T-helper 1 cell treated with Interleukin-12 subunit alpha and Interleukin-12 subunit beta and Interleukin-4 antibody, amounts not matched to agents 30 ng/mL and 1 ng/mL, for 36 hours (primary cell): ENCODE measurements around the gene MMP20. TPM values are rescaled to one million over a fixed set of nuclear protein-coding genes. Genes with fewer than 3 reads are reported as not detected.

ENCODE experiments used
- intact Hi-C: fragments of 100-400 bp; cut with micrococcal nuclease; formaldehyde crosslinking; loops from one replicate; pipeline ENCODE4 v1.15.1; 2024
- total RNA-seq: library from RNA; stranded (reverse); gene quantifications from 2 replicates; pipeline ENCODE4 v1.2.3, GENCODE V29; 2022

The MMP20 gene
- total RNA-seq, 1 donor from 2014 or later = not detected

GRCh38 chr11:102596578-102596977 is 28.6 kb downstream of the MMP20 start:
- intact Hi-C loops = no loop called here

- intact Hi-C loops = loop anchor here (2.0 kb wide), 1 partner anchor 16 kb away; no protein-coding TSS in a partner anchor
These were observed 32.2 kb downstream of the MMP20 start for GRCh38 chr11:102592634-102593581.

GRCh38 chr11:102592131-102592530 is 33.0 kb downstream of the MMP20 start:
- intact Hi-C loops = loop anchor here (2.0 kb wide), 1 partner anchor 15 kb away; no protein-coding TSS in a partner anchor

GRCh38 chr11:102591160-102591718 is 33.9 kb downstream of the MMP20 start:
- intact Hi-C loops = no loop called here

- intact Hi-C loops = no loop called here
These were observed 34.7 kb downstream of the MMP20 start for GRCh38 chr11:102590276-102591049.

- intact Hi-C loops = loop anchor here (1.0 kb wide), 3 partner anchors 9 to 29 kb away; no protein-coding TSS in a partner anchor
These were observed 36.1 kb downstream of the MMP20 start for GRCh38 chr11:102589047-102589459.

GRCh38 chr11:102587722-102588121 is 37.4 kb downstream of the MMP20 start:
- intact Hi-C loops = loop anchor here (1.0 kb wide), 1 partner anchor 10 kb away; no protein-coding TSS in a partner anchor

- intact Hi-C loops = no loop called here
These were observed 41.8 kb downstream of the MMP20 start for GRCh38 chr11:102583141-102583873.

- intact Hi-C loops = no loop called here
These were observed 43.0 kb downstream of the MMP20 start for GRCh38 chr11:102582140-102582539.

GRCh38 chr11:102581066-102581465 is 44.1 kb downstream of the MMP20 start:
- intact Hi-C loops = no loop called here

GRCh38 chr11:102580185-102580951 is 44.8 kb downstream of the MMP20 start:
- intact Hi-C loops = loop anchor here (1.0 kb wide), 1 partner anchor 9 kb away; no protein-coding TSS in a partner anchor

GRCh38 chr11:102577723-102578122 is 47.4 kb downstream of the MMP20 start:
- intact Hi-C loops = loop anchor here (1.0 to 2.0 kb wide), 3 partner anchors 11 to 17 kb away; no protein-coding TSS in a partner anchor

GRCh38 chr11:102577182-102577581 is 48.0 kb downstream of the MMP20 start:
- intact Hi-C loops = loop anchor here (1.0 to 2.0 kb wide), 3 partner anchors 11 to 17 kb away; no protein-coding TSS in a partner anchor

GRCh38 chr11:102576350-102576749 is 48.8 kb downstream of the MMP20 start:
- intact Hi-C loops = loop anchor here (1.0 to 2.0 kb wide), 2 partner anchors 9 to 16 kb away; no protein-coding TSS in a partner anchor

- intact Hi-C loops = no loop called here
These were observed 50.1 kb downstream of the MMP20 start for GRCh38 chr11:102575012-102575411.

- intact Hi-C loops = no loop called here
These were observed 51.3 kb downstream of the MMP20 start for GRCh38 chr11:102573851-102574250.

GRCh38 chr11:102572554-102573220 is 52.4 kb downstream of the MMP20 start:
- intact Hi-C loops = no loop called here

- intact Hi-C loops = no loop called here
These were observed 56.3 kb downstream of the MMP20 start for GRCh38 chr11:102568851-102569250.

GRCh38 chr11:102566112-102566511 is 59.0 kb downstream of the MMP20 start:
- intact Hi-C loops = no loop called here
